Panc1 (cell line): Measurements from ENCODE around the gene YTHDF1. TPM values are rescaled to one million over a fixed set of nuclear protein-coding genes. Genes with fewer than 3 reads are reported as not detected.

Experiments used
- ATAC-seq: fragments of 200-7000 bp; cut with Tn5 transposase; 2 replicates; pipeline ENCODE4 v1.9.1; 2020; ENCODE audit warnings: mild to moderate bottlenecking, moderate library complexity
- BruUV-seq: library from RNA; stranded (reverse); fragments of 400-500 nt; replicated peaks from 2 replicates; lab custom pipeline; 2021; lab: Mats Ljungman, UMichigan
- CTCF ChIA-PET: fragments of 300-600 bp; sonication (Branson Sonifier 250); formaldehyde crosslinking; loops from one replicate; lab custom pipeline; 2022; ENCODE audit warnings: antibody characterized with exemption; lab: Charles Lee
- POLR2A ChIA-PET: fragments of 300-600 bp; sonication (Branson Sonifier 250); formaldehyde crosslinking; loops from one replicate; lab custom pipeline; 2022; ENCODE audit warnings: antibody characterized with exemption; lab: Charles Lee
- DNase-seq: peaks from one replicate; pipeline ENCODE4 v3.0.0-alpha.2; 2010; ENCODE audit warnings: low read depth, low spot score
- H3K27ac ChIP-seq: 2 replicates; pipeline ENCODE4 v1.5.1; 2011; ENCODE audit warnings: mild to moderate bottlenecking, low read length, inconsistent platforms
- H3K27me3 ChIP-seq: fragments of 200-500 bp; sonication (Bioruptor generic); 2 replicates; pipeline ENCODE4 v1.6.0; 2014; ENCODE audit warnings: low read length, inconsistent platforms; ENCODE audit not compliant: control insufficient read depth, insufficient read depth
- H3K36me3 ChIP-seq: fragments of 200-500 bp; sonication (Bioruptor generic); 2 replicates; pipeline ENCODE4 v1.5.1; 2014; ENCODE audit warnings: inconsistent platforms, mild to moderate bottlenecking, low read length, moderate library complexity; ENCODE audit not compliant: control insufficient read depth, insufficient read depth
- H3K4me1 ChIP-seq: 2 replicates; pipeline ENCODE4 v1.5.1; 2011; ENCODE audit warnings: inconsistent platforms, mild to moderate bottlenecking, low read length, moderate library complexity; ENCODE audit not compliant: control insufficient read depth, insufficient read depth
- H3K4me3 ChIP-seq, 2 experiments: 2 replicates each; pipeline ENCODE4 v1.5.1; 2011 to 2012; ENCODE audit warnings: low read depth in 2 of 2, low read length in 2 of 2, mild to moderate bottlenecking in 2 of 2, inconsistent platforms in 1 of 2, moderate library complexity in 1 of 2
- H3K9me3 ChIP-seq: fragments of 200-500 bp; sonication (Bioruptor generic); 2 replicates; pipeline ENCODE4 v1.5.1; 2014; ENCODE audit warnings: low read depth, mild to moderate bottlenecking, inconsistent platforms, low read length, moderate library complexity; ENCODE audit not compliant: control insufficient read depth, insufficient read depth
- POLR2AphosphoS5 ChIP-seq: IDR thresholded peaks from 2 replicates; pipeline ENCODE4 v1.6.1; 2012; ENCODE audit warnings: mild to moderate bottlenecking, low read depth, low read length, moderate library complexity
- SIN3A ChIP-seq: IDR thresholded peaks from 2 replicates; pipeline ENCODE4 v1.6.1; 2012; ENCODE audit warnings: low read depth, mild to moderate bottlenecking, low read length, moderate library complexity, borderline replicate concordance; ENCODE audit not compliant: insufficient read depth
- TCF7L2 ChIP-seq: IDR thresholded peaks from 2 replicates; pipeline ENCODE4 v1.6.1; 2011; ENCODE audit warnings: mild to moderate bottlenecking, low read depth, low read length, inconsistent platforms
- in situ Hi-C: cut with HindIII; loops from 2 replicates; pipeline ENCODE4 v1.10.0; 2016; ENCODE audit warnings: low sequenced_read_pairs, low pct_unique_long_range_greater_than_20kb
- intact Hi-C: fragments of 100-400 bp; cut with micrococcal nuclease; formaldehyde crosslinking; loops from one replicate; pipeline ENCODE4 v1.10.0; 2022; ENCODE audit not compliant: unreplicated experiment
- total RNA-seq: library from RNA; stranded (reverse); gene quantifications from one replicate; pipeline ENCODE4 v1.2.1, GENCODE V29; 2021; ENCODE audit not compliant: unreplicated experiment
- TF ChIP-seq, protein P1 (sequence below), 2 experiments: IDR thresholded peaks; 2 replicates each; pipeline ENCODE4 v1.6.1; 2011 to 2012; ENCODE audit warnings: low read depth in 2 of 2, control low read depth in 1 of 2, low read length in 1 of 2, mild to moderate bottlenecking in 1 of 2, moderate library complexity in 1 of 2; ENCODE audit not compliant: insufficient read depth in 1 of 2
- TF ChIP-seq, protein P2 (sequence below): fragments of 450-650 bp; IDR thresholded peaks from 2 replicates; pipeline ENCODE4 v1.5.1; 2017; ENCODE audit warnings: mild to moderate bottlenecking

The YTHDF1 gene
- total RNA-seq, 1 experiment from 2014 or later: 43.0 TPM

DNA sequence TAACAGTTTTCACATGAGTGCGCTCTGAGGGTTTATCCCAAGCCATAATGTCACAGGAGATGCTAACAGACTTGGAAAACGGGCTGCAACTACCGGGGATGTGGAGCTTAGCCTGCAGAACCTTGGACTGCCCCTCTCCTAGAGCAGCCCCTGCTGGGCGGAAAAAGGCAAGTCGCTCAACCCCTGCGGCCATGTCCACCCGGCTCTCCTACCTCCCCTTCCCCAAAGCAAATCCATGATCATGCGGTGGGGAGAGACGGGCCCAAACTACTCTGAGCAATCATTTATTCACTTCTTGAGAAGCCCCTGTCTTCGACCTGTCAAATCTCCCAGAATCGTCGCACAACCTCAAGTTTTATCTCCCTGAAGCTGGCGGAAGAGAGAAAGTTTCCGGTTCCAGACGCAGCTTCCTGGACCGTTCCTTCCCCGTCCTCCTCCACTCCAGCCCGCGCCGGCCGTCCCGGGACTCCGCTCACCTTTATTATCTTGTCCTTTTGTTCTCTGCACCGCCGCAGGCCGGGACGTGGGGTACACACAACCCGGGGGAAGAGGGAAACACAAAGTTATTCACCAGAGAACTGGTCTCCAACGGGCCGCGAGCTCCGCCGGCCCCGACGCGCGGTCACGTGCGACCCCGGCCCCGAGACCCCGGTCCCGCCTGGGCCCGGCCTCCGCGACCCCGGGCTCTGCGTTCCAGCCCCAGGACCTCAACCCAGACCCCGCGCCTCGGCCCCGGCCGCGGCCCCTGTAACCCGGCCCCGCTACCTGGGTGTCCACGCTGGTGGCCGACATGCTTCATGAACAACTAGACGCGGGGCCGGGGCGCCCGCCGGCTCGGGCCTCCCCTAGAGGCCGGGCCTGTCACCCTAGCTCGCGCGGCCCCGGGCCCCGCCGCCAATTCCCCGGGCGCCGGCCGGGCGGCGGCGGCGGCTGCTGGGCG lies 560 bp downstream of the YTHDF1 start:
- intact Hi-C loops (no loop called here), in situ Hi-C loops (no loop called here)
- TSS peak; percentile 78 for BruUV-seq
- H3K4me3 ChIP-seq: peak overlapping the region; percentile 86 to 97
- CTCF ChIA-PET: interaction anchor here (1.0 kb wide), 1 partner anchor 243 kb away, joined by 3 read pairs; no protein-coding TSS in a partner anchor
- H3K9me3 ChIP-seq: no peaks in the 10 kb centered on the region
- H3K4me1 ChIP-seq: peaks cover 12% of the 10 kb centered on the region
- DNase-seq (no peak), ATAC-seq (peak; percentile 26)
- POLR2A ChIA-PET: no interaction called here
- peak overlapping the region; percentile 86 for H3K27ac ChIP-seq
- peaks cover 17% of the 10 kb centered on the region for H3K36me3 ChIP-seq
- no peaks in the 10 kb centered on the region for H3K27me3 ChIP-seq
- TF ChIP-seq, protein P1, sequence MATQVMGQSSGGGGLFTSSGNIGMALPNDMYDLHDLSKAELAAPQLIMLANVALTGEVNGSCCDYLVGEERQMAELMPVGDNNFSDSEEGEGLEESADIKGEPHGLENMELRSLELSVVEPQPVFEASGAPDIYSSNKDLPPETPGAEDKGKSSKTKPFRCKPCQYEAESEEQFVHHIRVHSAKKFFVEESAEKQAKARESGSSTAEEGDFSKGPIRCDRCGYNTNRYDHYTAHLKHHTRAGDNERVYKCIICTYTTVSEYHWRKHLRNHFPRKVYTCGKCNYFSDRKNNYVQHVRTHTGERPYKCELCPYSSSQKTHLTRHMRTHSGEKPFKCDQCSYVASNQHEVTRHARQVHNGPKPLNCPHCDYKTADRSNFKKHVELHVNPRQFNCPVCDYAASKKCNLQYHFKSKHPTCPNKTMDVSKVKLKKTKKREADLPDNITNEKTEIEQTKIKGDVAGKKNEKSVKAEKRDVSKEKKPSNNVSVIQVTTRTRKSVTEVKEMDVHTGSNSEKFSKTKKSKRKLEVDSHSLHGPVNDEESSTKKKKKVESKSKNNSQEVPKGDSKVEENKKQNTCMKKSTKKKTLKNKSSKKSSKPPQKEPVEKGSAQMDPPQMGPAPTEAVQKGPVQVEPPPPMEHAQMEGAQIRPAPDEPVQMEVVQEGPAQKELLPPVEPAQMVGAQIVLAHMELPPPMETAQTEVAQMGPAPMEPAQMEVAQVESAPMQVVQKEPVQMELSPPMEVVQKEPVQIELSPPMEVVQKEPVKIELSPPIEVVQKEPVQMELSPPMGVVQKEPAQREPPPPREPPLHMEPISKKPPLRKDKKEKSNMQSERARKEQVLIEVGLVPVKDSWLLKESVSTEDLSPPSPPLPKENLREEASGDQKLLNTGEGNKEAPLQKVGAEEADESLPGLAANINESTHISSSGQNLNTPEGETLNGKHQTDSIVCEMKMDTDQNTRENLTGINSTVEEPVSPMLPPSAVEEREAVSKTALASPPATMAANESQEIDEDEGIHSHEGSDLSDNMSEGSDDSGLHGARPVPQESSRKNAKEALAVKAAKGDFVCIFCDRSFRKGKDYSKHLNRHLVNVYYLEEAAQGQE (IDR thresholded peaks at IDR 0.05; ENCODE audit: insufficient read depth in 1 of 2, low read depth in 2 of 2, low read length in 1 of 2): no peak
- TF ChIP-seq, protein P2, sequence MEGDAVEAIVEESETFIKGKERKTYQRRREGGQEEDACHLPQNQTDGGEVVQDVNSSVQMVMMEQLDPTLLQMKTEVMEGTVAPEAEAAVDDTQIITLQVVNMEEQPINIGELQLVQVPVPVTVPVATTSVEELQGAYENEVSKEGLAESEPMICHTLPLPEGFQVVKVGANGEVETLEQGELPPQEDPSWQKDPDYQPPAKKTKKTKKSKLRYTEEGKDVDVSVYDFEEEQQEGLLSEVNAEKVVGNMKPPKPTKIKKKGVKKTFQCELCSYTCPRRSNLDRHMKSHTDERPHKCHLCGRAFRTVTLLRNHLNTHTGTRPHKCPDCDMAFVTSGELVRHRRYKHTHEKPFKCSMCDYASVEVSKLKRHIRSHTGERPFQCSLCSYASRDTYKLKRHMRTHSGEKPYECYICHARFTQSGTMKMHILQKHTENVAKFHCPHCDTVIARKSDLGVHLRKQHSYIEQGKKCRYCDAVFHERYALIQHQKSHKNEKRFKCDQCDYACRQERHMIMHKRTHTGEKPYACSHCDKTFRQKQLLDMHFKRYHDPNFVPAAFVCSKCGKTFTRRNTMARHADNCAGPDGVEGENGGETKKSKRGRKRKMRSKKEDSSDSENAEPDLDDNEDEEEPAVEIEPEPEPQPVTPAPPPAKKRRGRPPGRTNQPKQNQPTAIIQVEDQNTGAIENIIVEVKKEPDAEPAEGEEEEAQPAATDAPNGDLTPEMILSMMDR: peak; percentile 21; the same call in 1 of the 2 replicates

DNA sequence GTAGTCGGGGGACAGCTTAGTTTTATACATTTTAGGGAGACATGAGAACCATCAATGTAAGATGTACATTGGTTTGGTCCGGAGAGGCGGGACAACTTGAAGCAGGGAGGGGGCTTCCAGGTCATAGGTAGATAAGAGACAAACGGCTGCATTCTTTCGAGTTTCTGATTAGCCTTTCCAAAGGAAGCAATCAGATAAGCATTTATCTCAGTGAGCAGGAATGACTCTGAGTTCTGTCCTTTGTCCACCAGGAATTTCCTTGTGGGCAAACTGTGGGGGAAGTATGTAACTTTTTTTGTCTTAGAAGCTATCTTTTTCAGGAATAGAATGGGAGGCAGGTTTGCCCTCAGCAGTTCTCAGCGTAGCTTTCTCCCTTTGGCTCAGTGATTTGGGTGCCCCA lies 1.4 kb downstream of the YTHDF1 start:
- in situ Hi-C loops: no loop called here
- Histone ChIP-seq H3K9me3 (no peaks in the 10 kb centered on the region), H3K4me1 (peaks cover 12% of the 10 kb centered on the region), H3K36me3 (peaks cover 17% of the 10 kb centered on the region), H3K4me3 (peak overlapping the region; percentile 86 to 97), H3K27me3 (no peaks in the 10 kb centered on the region), H3K27ac (peak overlapping the region; percentile 86)
- ChIA-PET POLR2A (no interaction called here), CTCF (interaction anchor here (0.6 to 1.0 kb wide), 2 partner anchors 40 to 242 kb away, joined by 3 read pairs; no protein-coding TSS in a partner anchor)
- no peak for ATAC-seq
- DNase-seq: no peak
- intact Hi-C loops: no loop called here
- no peak for TF ChIP-seq POLR2AphosphoS5
- no peak for TF ChIP-seq TCF7L2
- TF ChIP-seq SIN3A: no peak
- TF ChIP-seq, protein P1 (IDR thresholded peaks at IDR 0.05; ENCODE audit: insufficient read depth in 1 of 2, low read depth in 2 of 2, low read length in 1 of 2): no peak
- TF ChIP-seq, protein P2: no peak
- no TSS peak for BruUV-seq
